GM18951 (cell line): ENCODE measurements around the gene PSMA2.

ENCODE experiments used
- POLR2A ChIP-seq: IDR thresholded peaks from 4 replicates; pipeline ENCODE4 v1.6.1; 2011; ENCODE audit warnings: mild to moderate bottlenecking; ENCODE audit not compliant: insufficient read length, insufficient read depth; ENCODE audit errors: extremely low read depth
- in situ Hi-C: fragments of 300-500 bp; cut with MboI; formaldehyde crosslinking; loops from one replicate; pipeline ENCODE4 v1.12.0; 2022; ENCODE audit warnings: low sequenced_read_pairs, mixed read lengths, inconsistent platforms; ENCODE audit not compliant: unreplicated experiment

The PSMA2 gene

DNA sequence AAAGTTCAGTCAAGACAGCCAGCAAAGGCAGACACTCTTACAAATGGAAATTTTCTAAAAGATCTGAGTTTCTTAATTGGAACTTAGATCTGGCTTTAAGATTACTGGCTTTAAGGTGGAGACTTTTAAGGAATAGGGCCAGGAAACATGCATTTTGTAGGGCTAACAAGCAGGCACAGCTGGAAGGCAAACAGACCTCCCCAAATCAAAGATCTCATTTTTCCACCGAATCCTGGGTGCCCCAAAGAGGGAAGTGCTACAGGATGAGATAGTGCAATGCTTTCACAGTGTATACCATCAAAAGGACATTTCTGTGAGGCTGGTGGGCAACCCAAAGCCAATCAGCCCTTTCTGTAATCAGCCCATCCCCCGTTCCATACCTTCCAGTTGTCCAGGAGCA, 27.6 kb upstream of the PSMA2 start:
- in situ Hi-C loops, result no loop called here
- no peak for TF ChIP-seq POLR2A

DNA sequence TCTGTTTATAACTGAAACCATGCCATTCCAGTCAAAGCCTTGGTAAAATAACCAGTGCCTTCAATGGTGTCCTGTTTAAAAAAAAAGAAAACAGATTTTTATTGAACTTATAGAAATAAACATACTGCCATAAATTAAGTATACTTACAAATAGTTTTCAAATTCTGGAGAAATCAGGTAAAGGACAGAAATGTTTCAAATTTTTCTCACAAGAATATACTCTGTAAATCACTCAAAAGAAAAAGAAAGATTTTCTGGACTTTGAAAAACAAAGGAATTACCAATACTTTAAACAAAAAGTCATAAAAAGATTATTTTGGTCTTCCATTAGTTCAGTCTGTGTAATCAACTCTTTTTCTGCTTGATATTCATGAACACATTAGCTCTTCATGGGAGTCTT, 24.1 kb upstream of the PSMA2 start:
- no peak for TF ChIP-seq POLR2A
- in situ Hi-C loops, result no loop called here

DNA sequence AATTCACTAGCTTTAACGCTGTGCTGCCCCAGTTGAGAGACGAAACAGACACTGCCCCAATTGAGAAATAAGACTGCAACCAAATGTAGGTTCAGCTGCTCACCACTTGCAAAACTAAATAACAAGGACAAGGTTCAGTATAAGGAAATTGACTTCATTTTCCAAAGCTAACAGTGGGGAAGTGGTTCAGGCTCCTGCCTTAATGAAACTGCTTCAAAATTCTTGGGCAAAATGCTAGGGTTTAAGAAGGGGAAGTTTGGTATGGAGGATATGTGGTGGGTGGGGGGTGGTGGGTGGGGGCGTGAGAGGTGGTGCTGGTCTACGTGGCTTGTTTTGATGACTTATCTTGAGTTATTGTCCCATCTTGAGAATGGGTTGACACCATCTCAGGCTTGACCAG, 22.0 kb upstream of the PSMA2 start:
- no peak for TF ChIP-seq POLR2A
- in situ Hi-C loops, result no loop called here

DNA sequence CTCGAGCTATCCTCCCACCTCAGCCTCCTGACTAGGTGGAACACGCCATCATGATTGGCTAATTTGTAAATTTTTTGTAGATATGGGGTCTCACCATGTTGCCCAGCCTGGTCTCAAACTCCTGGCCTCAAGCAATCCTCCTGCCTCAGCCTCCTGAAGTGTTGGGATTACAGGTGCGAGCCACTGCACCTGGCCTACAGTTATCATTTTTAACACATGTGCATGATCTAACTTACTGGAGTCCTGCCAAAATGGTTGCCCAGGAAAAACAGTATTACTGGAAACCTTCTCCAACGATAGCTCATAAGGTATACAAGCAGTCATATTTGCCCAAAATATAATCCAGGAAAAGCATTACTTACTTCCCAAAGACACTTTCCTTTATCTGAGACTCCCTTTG, 20.4 kb upstream of the PSMA2 start:
- in situ Hi-C loops, result no loop called here
- no peak for TF ChIP-seq POLR2A

DNA sequence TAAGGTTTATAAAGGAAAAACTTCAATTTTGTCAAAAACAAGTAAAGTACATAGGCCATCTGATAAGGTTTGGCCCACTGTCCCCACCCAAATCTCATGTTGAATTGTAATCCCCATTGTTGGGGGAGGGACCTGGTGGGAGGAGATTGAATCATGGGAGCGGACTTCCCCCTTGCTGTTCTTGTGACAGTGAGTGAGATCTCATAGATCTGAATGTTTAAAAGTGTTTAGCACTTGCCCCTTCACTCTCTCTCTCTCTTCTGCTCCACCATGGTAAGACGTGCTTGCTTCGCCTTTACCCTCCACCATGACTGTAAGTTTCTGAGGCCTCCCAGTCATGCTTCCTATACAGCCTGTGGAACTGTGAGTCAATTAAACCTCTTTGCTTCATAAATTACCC, 18.4 kb upstream of the PSMA2 start:
- no peak for TF ChIP-seq POLR2A
- in situ Hi-C loops, result no loop called here

DNA sequence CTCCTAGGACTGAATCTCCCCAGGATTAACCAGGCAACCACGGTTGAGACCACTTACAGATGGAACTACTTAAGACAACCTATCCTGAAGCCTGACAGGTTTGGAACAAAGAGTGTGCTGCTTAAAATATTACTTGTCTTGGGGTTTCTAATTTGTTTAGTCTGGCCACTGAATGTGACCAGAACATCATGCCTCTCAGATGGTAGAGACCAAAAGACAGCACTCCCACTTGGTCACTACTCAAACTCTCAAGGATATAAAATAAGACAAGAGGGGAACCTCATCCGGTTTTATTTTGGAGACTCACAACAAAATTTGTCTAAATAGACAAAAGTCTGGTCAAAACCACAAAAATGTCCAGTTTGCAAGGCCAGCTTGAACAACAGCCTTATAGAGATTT, 15.5 kb upstream of the PSMA2 start:
- in situ Hi-C loops, result loop anchor here (25.0 kb wide), 3 partner anchors 515 to 890 kb away; partner anchors contain the start of gene COA1

DNA sequence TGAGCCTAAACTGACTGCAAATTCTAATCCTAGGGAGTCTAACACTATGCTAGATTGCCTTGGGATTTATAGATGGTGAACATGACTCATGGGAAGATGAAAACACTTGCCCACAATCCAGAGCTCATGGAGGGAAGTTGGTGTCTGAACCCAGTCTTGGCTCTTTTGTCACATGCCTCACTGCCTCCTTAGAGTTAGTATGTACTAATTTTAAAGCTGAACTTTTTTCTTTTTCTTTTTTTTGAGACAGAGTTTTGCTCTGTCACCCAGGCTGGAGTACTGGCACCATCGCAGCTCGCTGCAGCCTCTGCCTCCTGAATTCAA, 14.6 kb upstream of the PSMA2 start:
- in situ Hi-C loops, result loop anchor here (25.0 kb wide), 3 partner anchors 516 to 891 kb away; partner anchors contain the start of gene COA1
- TF ChIP-seq POLR2A, result no peak

More for the DNA sequence above, 15.5 kb upstream of the PSMA2 start:
- no peak for TF ChIP-seq POLR2A

DNA sequence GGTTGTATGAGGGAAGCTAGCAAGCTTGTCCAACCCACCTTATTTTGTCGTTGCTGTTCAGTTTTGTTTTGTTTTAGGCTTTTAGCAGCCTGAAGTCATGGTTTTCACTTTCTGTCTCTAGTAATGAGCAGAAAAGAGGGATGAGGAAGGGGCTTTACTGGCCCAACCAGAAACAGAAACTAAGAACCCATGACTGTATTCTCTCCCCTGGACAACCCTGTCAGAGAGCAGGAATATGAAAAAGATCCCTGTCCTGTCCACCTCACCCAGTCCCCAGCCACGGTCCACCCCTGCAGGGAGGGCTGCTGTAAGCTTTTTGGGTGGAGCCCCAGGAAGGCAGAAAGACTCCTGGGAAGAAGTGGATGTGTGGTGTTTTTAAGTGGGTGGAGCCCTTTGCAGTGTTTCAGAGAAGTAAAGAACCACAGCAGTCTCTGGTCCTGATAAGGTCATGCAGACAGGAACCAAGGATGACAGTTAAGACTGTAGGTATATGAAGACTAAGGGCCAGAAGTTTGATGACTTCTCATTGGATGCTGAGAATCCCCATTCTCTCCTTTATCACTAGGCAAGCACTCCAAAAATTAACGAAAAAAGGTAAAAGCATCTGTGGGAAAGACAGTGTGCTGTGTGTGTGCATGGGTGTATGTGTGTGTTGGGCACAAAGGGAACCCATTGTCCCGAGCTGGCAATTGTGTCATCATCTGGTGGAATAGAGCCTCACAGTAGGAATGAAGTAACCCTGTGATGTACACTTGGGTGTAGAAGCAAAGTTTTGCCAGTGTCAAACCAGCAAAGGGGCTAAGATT, 14.1 kb upstream of the PSMA2 start:
- peak; percentile 20 for TF ChIP-seq POLR2A
- in situ Hi-C loops, result loop anchor here (25.0 kb wide), 3 partner anchors 516 to 891 kb away; partner anchors contain the start of gene COA1

DNA sequence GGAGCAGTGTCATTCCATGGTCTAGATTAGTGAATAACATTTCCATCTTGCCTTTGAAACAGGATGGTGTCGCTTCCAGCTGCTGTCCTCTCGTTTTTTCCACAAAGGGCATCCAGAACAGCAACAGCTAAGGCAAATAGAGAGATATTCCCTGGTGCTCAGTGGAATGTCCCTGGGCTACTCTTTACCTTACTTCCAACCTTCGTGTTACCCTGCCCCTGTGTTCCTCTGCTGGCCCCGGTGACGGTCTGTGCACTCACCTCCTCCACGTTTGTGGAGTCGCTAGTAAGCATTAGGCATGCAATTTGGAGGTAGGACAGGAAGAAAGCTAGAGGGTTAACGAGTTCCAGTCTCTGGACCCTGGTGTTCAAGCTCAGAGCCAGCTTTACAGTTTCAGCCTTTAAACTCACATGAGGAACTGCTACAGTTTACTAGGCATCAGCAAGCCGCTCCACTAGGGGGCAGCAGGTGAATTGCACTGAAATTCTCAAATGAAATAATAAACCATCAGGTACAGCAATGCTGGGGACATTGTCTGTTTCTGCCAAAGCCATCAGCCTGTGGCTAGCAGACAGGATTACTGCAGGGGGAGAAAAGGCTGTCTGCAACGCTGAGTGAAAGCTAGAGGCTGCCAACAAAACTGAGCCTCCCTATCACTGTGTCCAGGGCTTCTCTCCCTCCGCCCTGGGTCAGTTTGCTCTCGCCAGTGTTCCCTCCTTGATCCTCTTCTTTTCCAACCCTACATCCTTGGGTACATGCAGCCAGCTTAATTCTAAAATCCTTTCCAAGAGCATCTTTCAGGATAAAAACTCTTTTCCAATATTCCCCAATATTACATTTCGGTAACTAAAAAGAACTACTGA, 9.2 kb upstream of the PSMA2 start:
- TF ChIP-seq POLR2A, result no peak
- in situ Hi-C loops, result loop anchor here (25.0 kb wide), 3 partner anchors 521 to 896 kb away; partner anchors contain the start of gene COA1

DNA sequence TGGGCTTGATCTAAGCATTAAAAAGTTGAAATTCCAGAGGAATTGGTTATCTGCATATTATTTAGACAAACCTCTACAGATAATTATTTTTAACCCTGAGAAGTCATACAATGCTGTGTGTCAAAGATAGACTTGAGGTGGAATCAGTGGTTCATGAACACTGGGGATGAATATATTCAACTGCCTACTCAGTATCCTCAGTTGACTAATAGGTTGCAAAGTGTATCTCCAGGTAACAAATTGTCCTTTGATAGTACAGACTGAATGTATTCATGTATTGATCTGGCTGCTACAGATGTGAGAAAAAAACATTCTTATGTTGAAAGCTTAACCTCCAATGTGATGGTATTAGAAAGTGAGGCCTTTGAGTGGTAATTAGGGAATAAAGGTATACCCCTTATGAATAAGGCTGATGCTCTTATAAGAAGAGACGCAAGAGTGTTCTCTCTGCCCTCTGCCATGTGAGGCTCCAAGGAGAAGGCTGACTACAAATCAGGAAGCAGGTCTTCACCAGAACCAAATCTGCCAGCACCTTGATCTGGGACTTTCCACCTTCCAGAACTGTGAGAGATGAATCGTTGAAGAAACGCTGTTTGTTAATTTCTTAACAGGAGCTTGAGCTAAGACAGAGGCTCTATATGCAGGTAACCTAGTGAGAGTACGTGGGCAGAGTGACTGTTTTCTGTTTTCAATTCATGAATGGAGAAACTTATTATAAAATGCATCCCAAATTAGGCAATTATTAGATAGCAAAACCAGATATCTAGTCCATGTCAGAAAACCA, 7.7 kb upstream of the PSMA2 start:
- in situ Hi-C loops, result loop anchor here (10.0 to 25.0 kb wide), 4 partner anchors 325 to 898 kb away; partner anchors contain the start of gene COA1

DNA sequence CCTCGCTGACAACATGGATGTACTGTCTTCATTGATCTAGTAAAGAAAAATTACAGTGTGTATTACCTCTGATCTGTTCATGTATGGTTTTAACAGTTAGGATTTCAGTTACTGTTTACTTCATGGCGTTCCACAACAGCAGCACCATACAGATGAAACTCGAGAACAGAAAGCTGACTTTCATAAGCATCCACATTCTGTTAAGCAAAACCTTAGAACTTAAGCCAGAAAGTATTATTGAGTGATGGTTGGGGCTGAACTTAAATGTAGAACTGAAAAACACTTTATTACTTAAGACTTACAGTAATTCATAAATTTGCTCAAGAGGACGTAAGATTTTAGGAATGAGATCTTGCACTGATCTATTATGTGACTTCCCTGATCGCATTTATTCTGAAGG, 3.9 kb upstream of the PSMA2 start:
- in situ Hi-C loops, result loop anchor here (10.0 to 25.0 kb wide), 4 partner anchors 329 to 901 kb away; partner anchors contain the start of gene COA1
- TF ChIP-seq POLR2A, result no peak

More for the DNA sequence above, 7.7 kb upstream of the PSMA2 start:
- no peak for TF ChIP-seq POLR2A

DNA sequence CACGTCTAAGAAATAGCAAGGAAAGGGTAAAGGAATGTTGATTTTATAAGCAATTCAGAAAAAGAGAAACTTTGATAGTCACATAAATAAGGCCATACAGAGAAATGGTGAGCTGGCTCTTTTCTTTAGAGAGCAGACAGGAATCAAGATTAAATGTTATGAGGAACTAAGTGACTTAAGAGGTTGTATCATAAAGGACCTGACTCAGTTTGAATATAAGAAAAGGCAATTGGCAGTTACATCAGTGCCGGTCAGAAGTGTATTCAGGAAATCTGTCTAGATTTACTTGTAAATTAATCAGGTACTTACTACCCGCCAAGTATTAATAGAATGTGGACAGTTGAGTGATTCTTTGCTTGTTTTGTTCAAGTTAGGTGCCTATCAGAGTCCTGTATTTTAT, 2.3 kb upstream of the PSMA2 start:
- no peak for TF ChIP-seq POLR2A
- in situ Hi-C loops, result loop anchor here (10.0 to 25.0 kb wide), 4 partner anchors 331 to 903 kb away; partner anchors contain the start of gene COA1
